Endothelial cell of hepatic sinusoid (primary cell): ENCODE results near the gene SDR9C7.
"Not testable (repeated sequence)": the region's sequence is repeated elsewhere in the genome, so short reads cannot be mapped to it uniquely, and the experiment has no call there.

Experiments
- in situ Hi-C: cut with HindIII; loops from 2 replicates; pipeline ENCODE4 v1.10.0; 2017; ENCODE audit warnings: low sequenced_read_pairs

SDR9C7 gene

GRCh38 chr12:56918139-56918538 lies 16.1 kb downstream of the SDR9C7 start:
- in situ Hi-C loops = not testable (repeated sequence)

GRCh38 chr12:56916996-56917333 lies 17.2 kb downstream of the SDR9C7 start:
- in situ Hi-C loops = no loop called here

GRCh38 chr12:56916296-56916995 lies 17.8 kb downstream of the SDR9C7 start:
- in situ Hi-C loops = no loop called here

- in situ Hi-C loops = no loop called here
These were observed 19.5 kb downstream of the SDR9C7 start for GRCh38 chr12:56914724-56915123.

GRCh38 chr12:56914256-56914655 lies 20.0 kb downstream of the SDR9C7 start:
- in situ Hi-C loops = no loop called here

- in situ Hi-C loops = not testable (repeated sequence)
These were observed 24.8 kb downstream of the SDR9C7 start for GRCh38 chr12:56909403-56909802.

GRCh38 chr12:56908136-56908535 lies 26.1 kb downstream of the SDR9C7 start:
- in situ Hi-C loops = no loop called here

- in situ Hi-C loops = no loop called here
These were observed 28.4 kb downstream of the SDR9C7 start for GRCh38 chr12:56905852-56906251.

- in situ Hi-C loops = no loop called here
These were observed 30.8 kb downstream of the SDR9C7 start for GRCh38 chr12:56903374-56903773.

GRCh38 chr12:56901313-56901712 lies 32.9 kb downstream of the SDR9C7 start:
- in situ Hi-C loops = not testable (repeated sequence)

- in situ Hi-C loops = no loop called here
These were observed 33.6 kb downstream of the SDR9C7 start for GRCh38 chr12:56900583-56900982.

GRCh38 chr12:56898938-56899337 lies 35.3 kb downstream of the SDR9C7 start:
- in situ Hi-C loops = no loop called here

GRCh38 chr12:56897844-56898361 lies 36.3 kb downstream of the SDR9C7 start:
- in situ Hi-C loops = no loop called here

GRCh38 chr12:56896082-56896481 lies 38.1 kb downstream of the SDR9C7 start:
- in situ Hi-C loops = no loop called here

- in situ Hi-C loops = no loop called here
These were observed 39.4 kb downstream of the SDR9C7 start for GRCh38 chr12:56894698-56895368.

GRCh38 chr12:56891885-56892284 lies 42.3 kb downstream of the SDR9C7 start:
- in situ Hi-C loops = not testable (repeated sequence)

- in situ Hi-C loops = no loop called here
These were observed 47.9 kb downstream of the SDR9C7 start for GRCh38 chr12:56886319-56886718.

- in situ Hi-C loops = no loop called here
These were observed 48.9 kb downstream of the SDR9C7 start for GRCh38 chr12:56885316-56885715.

- in situ Hi-C loops = no loop called here
These were observed 49.8 kb downstream of the SDR9C7 start for GRCh38 chr12:56884421-56884820.

GRCh38 chr12:56882407-56882806 lies 51.8 kb downstream of the SDR9C7 start:
- in situ Hi-C loops = not testable (repeated sequence)

- in situ Hi-C loops = no loop called here
These were observed 53.8 kb downstream of the SDR9C7 start for GRCh38 chr12:56880125-56880992.
